PC-9 (cell line): Measurements from ENCODE around the gene SFT2D1. TPM values are rescaled to one million over a fixed set of nuclear protein-coding genes. Genes with fewer than 3 reads are reported as not detected.

Source experiments
- BruUV-seq: library from RNA; stranded (reverse); fragments of 400-500 nt; replicated peaks from 2 replicates; lab custom pipeline; 2021; lab: Mats Ljungman, UMichigan
- CTCF ChIA-PET: fragments of 300-600 bp; sonication (Branson Sonifier 250); formaldehyde crosslinking; loops from one replicate; lab custom pipeline; 2022; ENCODE audit warnings: antibody characterized with exemption; lab: Charles Lee
- POLR2A ChIA-PET: fragments of 300-600 bp; sonication (Branson Sonifier 250); formaldehyde crosslinking; loops from one replicate; lab custom pipeline; 2022; ENCODE audit warnings: antibody characterized with exemption; ENCODE audit not compliant: unreplicated experiment; lab: Charles Lee
- DNase-seq, 2 experiments: peaks; one replicate each; pipeline versions ENCODE4 v3.0.0 to v3.0.0-alpha.2; 2015 to 2022; ENCODE audit warnings: mixed read lengths in 1 of 2
- H2AFZ ChIP-seq: fragments of 200-600 bp; sonication (generic); 2 replicates; pipeline ENCODE4 v1.8.1; 2017; ENCODE audit warnings: antibody characterized with exemption
- H3F3A ChIP-seq: fragments of 200-600 bp; sonication (generic); 2 replicates; pipeline ENCODE4 v1.8.1; 2017; ENCODE audit warnings: antibody characterized with exemption, mild to moderate bottlenecking, low read depth; ENCODE audit not compliant: insufficient read depth
- H3K27ac ChIP-seq: fragments of 200-600 bp; sonication (generic); 2 replicates; pipeline ENCODE4 v1.6.1; 2016; ENCODE audit warnings: mixed run types
- H3K27me3 ChIP-seq: fragments of 200-600 bp; sonication (generic); 2 replicates; pipeline ENCODE4 v1.6.1; 2016; ENCODE audit warnings: low read depth, mixed run types; ENCODE audit not compliant: insufficient read depth
- H3K36me3 ChIP-seq: fragments of 200-600 bp; sonication (generic); 2 replicates; pipeline ENCODE4 v1.6.1; 2016; ENCODE audit warnings: low read depth, mixed run types
- H3K4me1 ChIP-seq: fragments of 200-600 bp; sonication (generic); replicated peaks from 2 replicates; pipeline ENCODE4 v1.6.1; 2016; ENCODE audit warnings: mixed run types; ENCODE audit not compliant: insufficient read depth
- H3K4me2 ChIP-seq: fragments of 200-600 bp; sonication (generic); 2 replicates; pipeline ENCODE4 v1.6.1; 2017; ENCODE audit warnings: mixed run types
- H3K4me3 ChIP-seq: fragments of 200-600 bp; sonication (generic); 2 replicates; pipeline ENCODE4 v1.6.1; 2016; ENCODE audit warnings: mixed run types
- H3K79me2 ChIP-seq: fragments of 200-600 bp; sonication (generic); 2 replicates; pipeline ENCODE4 v1.6.1; 2017; ENCODE audit warnings: low read depth, mixed run types
- H3K9me2 ChIP-seq: fragments of 200-600 bp; sonication (generic); 2 replicates; pipeline ENCODE4 v1.8.1; 2017; ENCODE audit warnings: mild to moderate bottlenecking; ENCODE audit not compliant: insufficient read depth
- H3K9me3 ChIP-seq: fragments of 200-600 bp; sonication (generic); 2 replicates; pipeline ENCODE4 v1.8.1; 2016; ENCODE audit warnings: low read depth; ENCODE audit not compliant: insufficient read depth
- H4K20me1 ChIP-seq: fragments of 200-600 bp; sonication (generic); 2 replicates; pipeline ENCODE4 v1.8.1; 2017; ENCODE audit not compliant: insufficient read depth
- CTCF ChIP-seq: fragments of 200-600 bp; sonication (generic); conservative IDR thresholded peaks from 2 replicates; pipeline ENCODE4 v1.6.1; 2017; ENCODE audit warnings: mixed run types, antibody characterized with exemption, mild to moderate bottlenecking, moderate library complexity
- EZH2 ChIP-seq: fragments of 200-600 bp; sonication (generic); IDR thresholded peaks from 2 replicates; pipeline ENCODE4 v1.8.0; 2017; ENCODE audit warnings: antibody characterized with exemption, low read depth
- intact Hi-C: fragments of 100-400 bp; cut with micrococcal nuclease; formaldehyde crosslinking; loops from one replicate; pipeline ENCODE4 v1.10.0; 2022; ENCODE audit not compliant: unreplicated experiment
- total RNA-seq: library from RNA; stranded (reverse); gene quantifications from 2 replicates; pipeline ENCODE4 v1.2.3, GENCODE V29; 2021

Gene SFT2D1
- total RNA-seq, 1 experiment from 2014 or later: 39.9 TPM

GRCh38 chr6:166334878-166335277, 7.5 kb downstream of the SFT2D1 start:
- no peaks in the 10 kb centered on the region for H3K36me3 ChIP-seq
- intact Hi-C loops: no loop called here
- H3K4me1 ChIP-seq: no peaks in the 10 kb centered on the region
- H3K9me3 ChIP-seq: no peaks in the 10 kb centered on the region
- POLR2A ChIA-PET: no interaction called here
- no peak for TF ChIP-seq CTCF
- no peaks in the 10 kb centered on the region for H3K27me3 ChIP-seq
- no peaks in the 10 kb centered on the region for H3F3A ChIP-seq
- no peak overlapping the region for H3K4me3 ChIP-seq
- H4K20me1 ChIP-seq: peaks cover 58% of the 10 kb centered on the region
- H3K4me2 ChIP-seq: no peak overlapping the region
- BruUV-seq: no TSS peak
- H3K27ac ChIP-seq: no peak overlapping the region
- no peaks in the 10 kb centered on the region for H3K9me2 ChIP-seq
- no peak for DNase-seq
- CTCF ChIA-PET: no interaction called here
- no peak overlapping the region for H2AFZ ChIP-seq
- H3K79me2 ChIP-seq: peaks cover 63% of the 10 kb centered on the region

- no peaks in the 10 kb centered on the region for H3F3A ChIP-seq
- ChIA-PET POLR2A (no interaction called here), CTCF (no interaction called here)
- no peak overlapping the region for H3K4me2 ChIP-seq
- no peaks in the 10 kb centered on the region for H3K36me3 ChIP-seq
- H4K20me1 ChIP-seq: peaks cover 62% of the 10 kb centered on the region
- H3K27ac ChIP-seq: no peak overlapping the region
- H3K9me3 ChIP-seq: no peaks in the 10 kb centered on the region
- H3K27me3 ChIP-seq: no peaks in the 10 kb centered on the region
- no peak for DNase-seq
- H3K9me2 ChIP-seq: no peaks in the 10 kb centered on the region
- TF ChIP-seq EZH2: no peak
- no peak for TF ChIP-seq CTCF
- H2AFZ ChIP-seq: no peak overlapping the region
- intact Hi-C loops: no loop called here
- H3K4me1 ChIP-seq: no peaks in the 10 kb centered on the region
- peaks cover 51% of the 10 kb centered on the region for H3K79me2 ChIP-seq
- no peak overlapping the region for H3K4me3 ChIP-seq
- BruUV-seq: no TSS peak
These were observed 9.0 kb downstream of the SFT2D1 start for GRCh38 chr6:166333172-166333995.

GRCh38 chr6:166331503-166332415, 10.6 kb downstream of the SFT2D1 start:
- no peak for DNase-seq
- no peaks in the 10 kb centered on the region for H3K36me3 ChIP-seq
- no peak overlapping the region for H3K27ac ChIP-seq
- BruUV-seq: no TSS peak
- peaks cover 39% of the 10 kb centered on the region for H3K79me2 ChIP-seq
- CTCF ChIA-PET: no interaction called here
- H3K4me3 ChIP-seq: no peak overlapping the region
- POLR2A ChIA-PET: no interaction called here
- no peaks in the 10 kb centered on the region for H3F3A ChIP-seq
- H3K9me3 ChIP-seq: no peaks in the 10 kb centered on the region
- TF ChIP-seq EZH2 (no peak), CTCF (no peak)
- no peaks in the 10 kb centered on the region for H3K9me2 ChIP-seq
- intact Hi-C loops: no loop called here
- no peak overlapping the region for H3K4me2 ChIP-seq
- no peak overlapping the region for H2AFZ ChIP-seq
- peaks cover 64% of the 10 kb centered on the region for H4K20me1 ChIP-seq
- H3K27me3 ChIP-seq: no peaks in the 10 kb centered on the region
- no peaks in the 10 kb centered on the region for H3K4me1 ChIP-seq
